BJ (cell line): ENCODE results near the gene SLC35A3. TPM values are rescaled to one million over a fixed set of nuclear protein-coding genes. Genes with fewer than 3 reads are reported as not detected.

ENCODE experiments used
- CTCF ChIA-PET: fragments of 350-600 bp; formaldehyde crosslinking; extraction: SDS; loops from one replicate; lab custom pipeline; 2021; ENCODE audit warnings: antibody characterized with exemption, inconsistent platforms; lab: Yijun Ruan, JAX
- POLR2A ChIA-PET: fragments of 300-600 bp; sonication (Branson Sonifier 250); formaldehyde crosslinking; extraction: SDS; loops from one replicate; lab custom pipeline; 2021; ENCODE audit warnings: antibody characterized with exemption; lab: Charles Lee
- DNase-seq: peaks from one replicate; pipeline ENCODE4 v3.0.0-alpha.2; 2011; ENCODE audit warnings: low read depth
- H3K27me3 ChIP-seq: 2 replicates; pipeline ENCODE4 v1.6.0; 2011; ENCODE audit warnings: low read length; ENCODE audit not compliant: control insufficient read depth, insufficient read depth
- H3K36me3 ChIP-seq: 2 replicates; pipeline ENCODE4 v1.5.1; 2011; ENCODE audit warnings: low read length; ENCODE audit not compliant: control insufficient read depth, insufficient read depth
- H3K4me3 ChIP-seq: 2 replicates; pipeline ENCODE4 v1.5.1; 2011; ENCODE audit warnings: low read depth, mild to moderate bottlenecking, control low read depth, low read length
- polyA plus RNA-seq: library from polyadenylated mRNA; depleted of rRNA; stranded (reverse); fragments of >200 nt; gene quantifications from 2 replicates; pipeline ENCODE4 v1.2.3, GENCODE V29; 2011; rRNA removed
- small RNA-seq: library from RNA; depleted of rRNA; stranded (forward); fragments of <200 nt; gene quantifications from one replicate; pipeline ENCODE3, GENCODE V24; 2012; ENCODE audit warnings: low replicate concordance, low read depth; ENCODE audit not compliant: insufficient read length
- TF ChIP-seq, protein P1 (sequence below): IDR thresholded peaks from 2 replicates; pipeline ENCODE4 v1.5.1; 2011; ENCODE audit warnings: low read depth, mild to moderate bottlenecking, control low read depth, inconsistent platforms, low read length, moderate library complexity; ENCODE audit not compliant: insufficient read depth

SLC35A3 gene
- polyA plus RNA-seq, 1 experiment, result 7.8 TPM

DNA sequence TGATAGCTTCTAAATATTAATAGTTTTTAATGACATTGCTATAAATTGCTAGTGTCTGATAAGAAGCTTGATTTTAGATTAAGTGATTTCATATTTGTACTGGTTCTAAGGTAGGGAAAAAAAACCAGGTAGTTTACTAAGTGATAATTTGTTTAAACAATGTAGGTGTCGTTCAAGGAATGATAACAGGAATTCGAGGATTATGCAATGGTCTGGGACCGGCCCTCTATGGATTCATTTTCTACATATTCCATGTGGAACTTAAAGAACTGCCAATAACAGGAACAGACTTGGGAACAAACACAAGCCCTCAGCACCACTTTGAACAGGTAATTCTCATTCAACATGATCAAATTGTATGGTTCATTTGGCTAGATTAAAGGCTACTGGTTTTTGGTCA, 110.5 kb downstream of the SLC35A3 start:
- H3K36me3 ChIP-seq, result peaks cover 6% of the 10 kb centered on the region
- CTCF ChIA-PET, result interaction anchor here (0.9 kb wide), 1 partner anchor 13 kb away, joined by 3 read pairs; no protein-coding TSS in a partner anchor

More for the DNA sequence above, 110.5 kb downstream of the SLC35A3 start:
- TF ChIP-seq, protein P1, sequence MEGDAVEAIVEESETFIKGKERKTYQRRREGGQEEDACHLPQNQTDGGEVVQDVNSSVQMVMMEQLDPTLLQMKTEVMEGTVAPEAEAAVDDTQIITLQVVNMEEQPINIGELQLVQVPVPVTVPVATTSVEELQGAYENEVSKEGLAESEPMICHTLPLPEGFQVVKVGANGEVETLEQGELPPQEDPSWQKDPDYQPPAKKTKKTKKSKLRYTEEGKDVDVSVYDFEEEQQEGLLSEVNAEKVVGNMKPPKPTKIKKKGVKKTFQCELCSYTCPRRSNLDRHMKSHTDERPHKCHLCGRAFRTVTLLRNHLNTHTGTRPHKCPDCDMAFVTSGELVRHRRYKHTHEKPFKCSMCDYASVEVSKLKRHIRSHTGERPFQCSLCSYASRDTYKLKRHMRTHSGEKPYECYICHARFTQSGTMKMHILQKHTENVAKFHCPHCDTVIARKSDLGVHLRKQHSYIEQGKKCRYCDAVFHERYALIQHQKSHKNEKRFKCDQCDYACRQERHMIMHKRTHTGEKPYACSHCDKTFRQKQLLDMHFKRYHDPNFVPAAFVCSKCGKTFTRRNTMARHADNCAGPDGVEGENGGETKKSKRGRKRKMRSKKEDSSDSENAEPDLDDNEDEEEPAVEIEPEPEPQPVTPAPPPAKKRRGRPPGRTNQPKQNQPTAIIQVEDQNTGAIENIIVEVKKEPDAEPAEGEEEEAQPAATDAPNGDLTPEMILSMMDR, result no peak
- DNase-seq, result no peak
- POLR2A ChIA-PET, result no interaction called here
- Histone ChIP-seq H3K27me3 (no peaks in the 10 kb centered on the region), H3K4me3 (no peak overlapping the region)

Small RNAs within 50 kb of the gene (small RNA-seq; reads per million reads assigned to genes)
- gene RNU6-1318P (not detected), gene RNU6-750P (not detected)

Other genes starting within 250 kb of the SLC35A3 start
- 0.93 and 2.8 TPM in 2 replicates for gene FRRS1, start 203.4 kb upstream of the SLC35A3 start, polyA plus RNA-seq
- 1.6 and 4.0 TPM in 2 replicates for gene AGL, start 119.6 kb upstream of the SLC35A3 start, polyA plus RNA-seq
- 0.72 and 1.6 TPM in 2 replicates for gene SASS6, start 162.9 kb downstream of the SLC35A3 start, polyA plus RNA-seq
- 6.2 and 14.0 TPM in 2 replicates for gene TRMT13, start 163.2 kb downstream of the SLC35A3 start, polyA plus RNA-seq
- gene LRRC39, start 208.3 kb downstream of the SLC35A3 start, polyA plus RNA-seq, result 0.28 and 0.33 TPM in 2 replicates